ACHN (cell line): ENCODE measurements around the gene NXPE1.

Experiments used
- DNase-seq: peaks from one replicate; pipeline ENCODE4 v3.0.0-alpha.2; 2015
- in situ Hi-C: cut with HindIII; loops from 2 replicates; pipeline ENCODE4 v1.10.0; 2017; ENCODE audit warnings: low sequenced_read_pairs, low pct_ligation_motif_present, low pct_unique_long_range_greater_than_20kb

The NXPE1 gene

GRCh38 chr11:114566276-114566675 lies 6.6 kb upstream of the NXPE1 start:
- in situ Hi-C loops: no loop called here
- no peak for DNase-seq

- in situ Hi-C loops: no loop called here
- no peak for DNase-seq
Measured at GRCh38 chr11:114564831-114565230, 5.2 kb upstream of the NXPE1 start.

DNA sequence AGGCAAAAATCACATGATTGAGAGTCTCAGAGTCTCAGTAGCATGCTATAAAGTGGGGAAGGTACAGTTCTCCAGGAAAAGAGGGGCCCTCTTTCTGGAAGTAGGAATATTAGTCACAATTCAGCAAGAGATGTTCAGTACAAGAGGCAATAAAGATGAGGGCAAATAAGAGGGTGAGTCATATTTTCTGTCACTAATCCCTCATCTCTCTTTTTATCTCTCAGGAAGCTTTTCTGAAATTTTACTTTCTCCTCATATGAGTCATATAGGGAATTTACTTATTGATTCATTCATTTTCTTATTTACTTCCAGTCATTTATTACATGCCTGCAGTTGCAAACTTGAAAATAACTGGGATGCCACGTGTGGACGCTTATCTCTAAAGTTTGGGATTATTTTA lies 3.4 kb upstream of the NXPE1 start:
- DNase-seq: no peak
- in situ Hi-C loops: no loop called here

- in situ Hi-C loops: no loop called here
- DNase-seq: no peak
Measured at GRCh38 chr11:114562166-114562916, 2.7 kb upstream of the NXPE1 start.

- no peak for DNase-seq
- in situ Hi-C loops: no loop called here
Measured at GRCh38 chr11:114556135-114556534, 3.5 kb downstream of the NXPE1 start.

GRCh38 chr11:114553642-114554041 lies 6.0 kb downstream of the NXPE1 start:
- DNase-seq: no peak
- in situ Hi-C loops: no loop called here

GRCh38 chr11:114551060-114551459 lies 8.6 kb downstream of the NXPE1 start:
- in situ Hi-C loops: no loop called here

DNA sequence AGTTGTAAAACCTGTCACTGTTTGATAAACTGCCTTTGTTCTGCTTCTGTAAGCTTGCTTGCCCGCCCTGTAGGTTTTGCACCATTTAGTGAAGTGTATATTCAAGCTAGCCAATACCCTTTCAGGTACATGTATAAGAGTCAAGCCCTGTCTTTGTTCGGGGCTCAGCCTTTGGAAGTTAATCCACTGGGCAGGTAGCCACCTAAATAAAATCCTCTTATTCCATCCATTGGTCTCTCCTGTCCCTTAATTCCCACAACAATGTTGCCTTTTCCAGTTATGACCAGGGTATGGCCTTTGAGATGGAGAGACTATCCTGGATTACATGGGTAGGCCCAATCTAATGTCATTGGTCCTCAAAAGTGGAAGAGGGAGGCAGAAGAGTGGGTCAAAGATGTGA lies 34.0 kb downstream of the NXPE1 start:
- in situ Hi-C loops: no loop called here
- DNase-seq: no peak

More at GRCh38 chr11:114551060-114551459, 8.6 kb downstream of the NXPE1 start:
- no peak for DNase-seq

DNA sequence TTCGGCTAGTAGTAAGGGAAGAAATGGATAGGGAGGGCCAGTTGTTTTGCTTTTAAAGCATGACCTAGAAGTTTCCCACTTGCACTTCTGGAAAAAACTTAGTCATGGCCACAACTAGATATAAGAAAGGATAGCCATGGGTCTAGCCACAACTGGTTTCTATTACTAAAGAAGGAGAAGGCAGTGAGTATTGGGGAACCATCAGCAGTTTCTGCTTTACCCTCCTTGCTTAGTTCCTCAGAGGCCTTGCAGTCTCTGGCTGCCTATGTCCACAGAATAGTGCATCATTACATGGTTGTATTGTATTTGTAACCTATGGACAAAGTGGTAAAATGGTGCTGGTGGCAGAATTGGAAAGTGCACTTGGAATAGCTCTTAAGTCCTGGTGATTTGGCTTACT lies 35.6 kb downstream of the NXPE1 start:
- in situ Hi-C loops: no loop called here

GRCh38 chr11:114522818-114523217 lies 36.9 kb downstream of the NXPE1 start:
- DNase-seq: no peak
- in situ Hi-C loops: no loop called here

More for the DNA sequence above, 35.6 kb downstream of the NXPE1 start:
- DNase-seq: no peak

DNA sequence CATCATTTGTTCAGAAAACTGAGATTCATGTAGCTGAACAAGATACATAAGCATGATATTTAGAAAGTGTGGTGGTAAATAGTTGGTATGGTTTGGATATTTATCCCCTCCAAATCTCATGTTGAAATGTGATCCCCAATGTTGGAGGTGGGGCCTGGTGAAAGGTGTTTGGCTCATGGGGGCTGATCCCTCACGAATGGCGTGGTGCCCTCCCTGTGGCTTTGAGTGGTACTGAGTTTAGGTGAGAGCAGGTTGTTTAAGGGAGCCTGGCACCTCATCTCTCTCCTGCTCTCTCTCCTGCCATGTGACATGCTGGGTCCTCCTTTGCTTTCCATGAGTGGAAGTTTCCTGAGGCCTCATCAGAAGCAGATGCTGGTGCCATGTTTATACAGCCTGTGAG lies 48.1 kb downstream of the NXPE1 start:
- in situ Hi-C loops: no loop called here

GRCh38 chr11:114511079-114511478 lies 48.6 kb downstream of the NXPE1 start:
- in situ Hi-C loops: no loop called here

More for the DNA sequence above, 48.1 kb downstream of the NXPE1 start:
- DNase-seq: no peak

GRCh38 chr11:114501901-114502300 lies 57.8 kb downstream of the NXPE1 start:
- in situ Hi-C loops: no loop called here
- DNase-seq: no peak

More at GRCh38 chr11:114511079-114511478, 48.6 kb downstream of the NXPE1 start:
- no peak for DNase-seq

DNA sequence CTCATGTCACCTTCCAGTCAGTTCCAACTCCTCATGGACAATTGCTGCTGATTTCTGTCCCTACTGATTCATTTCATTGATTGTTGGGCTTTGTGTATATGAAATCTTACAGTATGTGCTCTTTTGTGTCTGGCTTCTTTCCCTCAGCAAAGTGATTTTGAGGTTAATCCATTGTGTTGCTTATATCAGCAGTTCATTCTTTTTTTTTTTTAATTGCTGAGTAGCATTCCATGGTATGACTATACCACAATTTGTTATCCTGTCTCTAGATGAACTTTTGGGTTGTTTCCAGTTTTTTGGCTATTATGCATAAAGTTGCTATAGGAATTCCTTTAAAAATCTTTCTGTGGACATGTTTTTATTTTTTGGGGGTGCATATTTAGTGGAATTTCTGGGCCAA lies 59.9 kb downstream of the NXPE1 start:
- DNase-seq: no peak
- in situ Hi-C loops: no loop called here

DNA sequence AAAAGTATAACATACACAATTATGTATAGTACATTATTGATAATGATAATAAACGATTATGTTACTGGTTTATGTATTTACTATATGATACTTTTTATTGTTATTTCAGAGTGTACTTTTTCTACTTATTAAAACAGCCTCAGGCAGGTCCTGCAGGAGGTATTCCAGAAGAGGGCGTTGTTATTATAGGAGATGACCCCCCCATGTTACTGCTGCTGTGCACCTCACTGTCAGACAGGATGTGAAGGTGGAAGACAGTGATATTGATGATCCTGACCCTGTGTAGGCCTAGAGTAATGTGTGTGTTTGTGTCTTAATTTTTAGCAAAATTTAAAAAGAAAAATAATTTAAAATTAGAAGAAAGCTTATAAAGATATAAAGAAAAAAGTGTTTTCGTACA lies 62.8 kb downstream of the NXPE1 start:
- in situ Hi-C loops: no loop called here
- DNase-seq: no peak

DNA sequence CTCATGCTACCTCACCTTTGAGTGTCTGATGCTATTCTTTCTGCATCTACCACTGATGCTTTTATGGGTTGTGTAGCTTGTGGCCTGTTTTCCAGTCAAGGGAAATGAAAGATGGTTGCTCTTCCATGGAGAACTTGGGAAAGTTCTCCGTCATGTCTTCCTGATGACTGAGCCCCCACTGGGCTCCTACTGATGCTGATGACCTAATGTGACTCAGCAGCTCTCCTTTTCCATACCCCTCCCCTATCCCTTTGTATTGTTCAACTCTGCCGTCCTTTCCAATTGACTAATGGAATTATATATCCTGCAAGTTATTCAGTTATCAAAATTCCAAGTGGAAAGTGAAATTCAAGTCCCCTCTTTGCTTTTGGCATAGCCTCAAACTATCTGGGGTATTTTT lies 75.8 kb downstream of the NXPE1 start:
- no peak for DNase-seq
- in situ Hi-C loops: no loop called here

DNA sequence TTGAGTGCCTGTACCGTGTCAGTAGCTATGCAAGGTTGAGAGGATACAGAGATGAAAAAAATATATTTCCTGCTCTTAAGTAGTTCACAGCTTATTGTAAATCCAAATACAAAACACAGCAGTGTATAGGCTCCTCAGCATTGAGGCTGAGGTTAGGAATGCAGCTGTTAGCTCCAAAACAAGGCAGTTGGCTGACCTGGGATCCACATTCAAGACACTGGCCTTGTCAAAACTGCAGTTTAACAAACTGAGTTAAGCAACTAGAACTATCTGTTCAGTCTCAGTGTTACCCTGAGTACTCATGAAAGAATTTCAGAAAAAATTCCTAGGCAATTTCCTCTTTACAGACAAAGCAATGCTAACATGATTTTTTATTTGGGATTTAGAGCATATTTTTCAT lies 77.6 kb downstream of the NXPE1 start:
- in situ Hi-C loops: no loop called here
- DNase-seq: no peak

DNA sequence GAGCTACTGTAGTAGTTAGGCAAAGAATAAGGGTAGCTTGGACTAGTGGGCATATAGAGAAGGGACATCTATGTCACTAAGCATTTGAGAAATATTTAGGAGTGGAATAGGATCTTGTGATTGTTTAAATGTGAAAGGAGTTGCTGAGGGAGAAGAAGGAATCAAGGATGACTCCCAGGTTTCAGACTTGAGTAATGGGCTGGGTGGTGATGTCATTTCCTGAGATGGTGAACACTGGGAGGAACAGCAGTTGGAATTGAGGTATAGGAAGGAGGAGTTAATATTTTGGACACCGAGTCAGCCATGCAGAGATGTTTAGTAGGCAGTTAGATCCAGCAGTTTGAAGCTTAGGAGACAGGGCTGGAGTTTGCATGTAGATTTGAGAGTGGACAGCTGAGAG lies 80.3 kb downstream of the NXPE1 start:
- in situ Hi-C loops: no loop called here
- DNase-seq: no peak

DNA sequence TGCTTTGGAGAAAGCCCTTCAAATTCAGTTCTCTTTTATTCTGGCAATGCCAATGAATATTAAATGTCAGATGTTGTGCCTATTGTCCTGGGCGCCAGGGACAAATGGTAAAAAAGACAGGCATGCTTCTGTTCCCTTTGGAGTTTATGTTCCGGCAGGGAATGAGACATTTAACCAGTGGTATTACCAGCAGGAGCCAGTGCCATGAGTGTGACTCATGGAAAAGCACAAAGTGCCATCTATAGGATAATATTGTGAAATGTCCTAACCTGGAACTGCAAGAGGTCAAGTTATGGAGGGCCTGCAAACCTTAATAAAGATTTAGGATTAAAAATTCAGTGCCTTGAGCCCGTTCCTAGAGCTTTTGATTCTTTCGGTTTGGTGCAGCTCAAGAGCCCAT lies 80.9 kb downstream of the NXPE1 start:
- no peak for DNase-seq

DNA sequence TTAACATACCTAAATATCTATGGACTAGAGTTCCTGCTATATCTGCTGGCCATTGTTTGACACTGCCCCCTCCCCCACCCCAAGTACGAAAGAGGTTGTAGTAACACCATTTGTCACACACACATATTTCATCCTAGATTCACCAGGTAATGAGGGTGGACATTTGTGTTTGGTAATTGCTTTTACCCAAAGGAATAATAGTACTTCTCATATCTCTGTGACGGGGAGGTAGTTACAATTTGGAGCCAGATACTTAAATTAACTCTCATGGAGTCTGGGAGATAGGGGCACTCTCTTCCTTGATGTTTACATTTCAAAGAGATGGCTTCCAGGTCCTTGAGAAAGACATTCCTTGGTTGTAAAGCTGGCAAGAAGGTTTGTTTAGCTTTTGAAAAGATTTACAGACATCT lies 81.7 kb downstream of the NXPE1 start:
- in situ Hi-C loops: no loop called here
- no peak for DNase-seq

More for the DNA sequence above, 80.9 kb downstream of the NXPE1 start:
- in situ Hi-C loops: no loop called here

- DNase-seq: no peak
- in situ Hi-C loops: no loop called here
Measured at GRCh38 chr11:114472661-114473060, 87.0 kb downstream of the NXPE1 start.
